ENCODE results near the gene TMEM273.

The TMEM273 gene

GRCh38 chr10:49158915-49159314 is 29.3 kb downstream of the TMEM273 start:
- Histone ChIP-seq H3K36me3 (ENCODE audit: insufficient read depth, low read length) (no peaks in the 10 kb centered on the region), H3K4me3 (ENCODE audit: low read depth in 1 of 2, low read length in 2 of 2) (no peak overlapping the region), H3K9me3 (ENCODE audit: low read length) (no peaks in the 10 kb centered on the region), H3K27ac (ENCODE audit: low read depth, low read length) (no peak overlapping the region), H3K4me1 (ENCODE audit: insufficient read depth, low read length) (no peaks in the 10 kb centered on the region), H3K27me3 (ENCODE audit: control insufficient read depth in 1 of 2, insufficient read depth in 2 of 2, low read length in 2 of 2) (no peaks in the 10 kb centered on the region), H3K9ac (ENCODE audit: low read length) (no peak overlapping the region)

- H3K9ac ChIP-seq (ENCODE audit: low read length) = no peak overlapping the region
- no peaks in the 10 kb centered on the region for H3K27me3 ChIP-seq (ENCODE audit: control insufficient read depth in 1 of 2, insufficient read depth in 2 of 2, low read length in 2 of 2)
- no peak overlapping the region for H3K27ac ChIP-seq (ENCODE audit: low read depth, low read length)
- no peaks in the 10 kb centered on the region for H3K9me3 ChIP-seq (ENCODE audit: low read length)
- no peaks in the 10 kb centered on the region for H3K4me1 ChIP-seq (ENCODE audit: insufficient read depth, low read length)
- no peak overlapping the region for H3K4me3 ChIP-seq (ENCODE audit: low read depth in 1 of 2, low read length in 2 of 2)
- no peaks in the 10 kb centered on the region for H3K36me3 ChIP-seq (ENCODE audit: insufficient read depth, low read length)
Measured at GRCh38 chr10:49158404-49158803, 29.8 kb downstream of the TMEM273 start.

GRCh38 chr10:49157229-49157628 is 31.0 kb downstream of the TMEM273 start:
- Histone ChIP-seq H3K4me1 (ENCODE audit: insufficient read depth, low read length) (no peaks in the 10 kb centered on the region), H3K9ac (ENCODE audit: low read length) (no peak overlapping the region), H3K27me3 (ENCODE audit: control insufficient read depth in 1 of 2, insufficient read depth in 2 of 2, low read length in 2 of 2) (no peaks in the 10 kb centered on the region), H3K36me3 (ENCODE audit: insufficient read depth, low read length) (no peaks in the 10 kb centered on the region), H3K27ac (ENCODE audit: low read depth, low read length) (no peak overlapping the region), H3K4me3 (ENCODE audit: low read depth in 1 of 2, low read length in 2 of 2) (no peak overlapping the region), H3K9me3 (ENCODE audit: low read length) (no peaks in the 10 kb centered on the region)

- Histone ChIP-seq H3K4me1 (ENCODE audit: insufficient read depth, low read length) (no peaks in the 10 kb centered on the region), H3K4me3 (ENCODE audit: low read depth in 1 of 2, low read length in 2 of 2) (no peak overlapping the region), H3K9me3 (ENCODE audit: low read length) (no peaks in the 10 kb centered on the region), H3K36me3 (ENCODE audit: insufficient read depth, low read length) (no peaks in the 10 kb centered on the region), H3K27ac (ENCODE audit: low read depth, low read length) (no peak overlapping the region), H3K9ac (ENCODE audit: low read length) (no peak overlapping the region), H3K27me3 (ENCODE audit: control insufficient read depth in 1 of 2, insufficient read depth in 2 of 2, low read length in 2 of 2) (no peaks in the 10 kb centered on the region)
Measured at GRCh38 chr10:49154641-49155040, 33.5 kb downstream of the TMEM273 start.

- H3K4me3 ChIP-seq (ENCODE audit: low read depth in 1 of 2, low read length in 2 of 2) = no peak overlapping the region
- no peak overlapping the region for H3K9ac ChIP-seq (ENCODE audit: low read length)
- no peak overlapping the region for H3K27ac ChIP-seq (ENCODE audit: low read depth, low read length)
- no peaks in the 10 kb centered on the region for H3K36me3 ChIP-seq (ENCODE audit: insufficient read depth, low read length)
- no peaks in the 10 kb centered on the region for H3K4me1 ChIP-seq (ENCODE audit: insufficient read depth, low read length)
- H3K27me3 ChIP-seq (ENCODE audit: control insufficient read depth in 1 of 2, insufficient read depth in 2 of 2, low read length in 2 of 2) = no peaks in the 10 kb centered on the region
- no peaks in the 10 kb centered on the region for H3K9me3 ChIP-seq (ENCODE audit: low read length)
Measured at GRCh38 chr10:49153971-49154370, 34.2 kb downstream of the TMEM273 start.

GRCh38 chr10:49153115-49153514 is 35.1 kb downstream of the TMEM273 start:
- H3K36me3 ChIP-seq (ENCODE audit: insufficient read depth, low read length) = no peaks in the 10 kb centered on the region
- no peaks in the 10 kb centered on the region for H3K9me3 ChIP-seq (ENCODE audit: low read length)
- H3K27ac ChIP-seq (ENCODE audit: low read depth, low read length) = no peak overlapping the region
- no peaks in the 10 kb centered on the region for H3K4me1 ChIP-seq (ENCODE audit: insufficient read depth, low read length)
- no peak overlapping the region for H3K4me3 ChIP-seq (ENCODE audit: low read depth in 1 of 2, low read length in 2 of 2)
- no peaks in the 10 kb centered on the region for H3K27me3 ChIP-seq (ENCODE audit: control insufficient read depth in 1 of 2, insufficient read depth in 2 of 2, low read length in 2 of 2)
- H3K9ac ChIP-seq (ENCODE audit: low read length) = no peak overlapping the region

- H3K4me3 ChIP-seq (ENCODE audit: low read depth in 1 of 2, low read length in 2 of 2) = no peak overlapping the region
Measured at GRCh38 chr10:49152663-49153062, 35.5 kb downstream of the TMEM273 start.

GRCh38 chr10:49152037-49152436 is 36.2 kb downstream of the TMEM273 start:
- no peaks in the 10 kb centered on the region for H3K9me3 ChIP-seq (ENCODE audit: low read length)
- no peaks in the 10 kb centered on the region for H3K36me3 ChIP-seq (ENCODE audit: insufficient read depth, low read length)
- no peak overlapping the region for H3K27ac ChIP-seq (ENCODE audit: low read depth, low read length)
- H3K4me3 ChIP-seq (ENCODE audit: low read depth in 1 of 2, low read length in 2 of 2) = no peak overlapping the region
- no peaks in the 10 kb centered on the region for H3K4me1 ChIP-seq (ENCODE audit: insufficient read depth, low read length)
- H3K27me3 ChIP-seq (ENCODE audit: control insufficient read depth in 1 of 2, insufficient read depth in 2 of 2, low read length in 2 of 2) = no peaks in the 10 kb centered on the region
- no peak overlapping the region for H3K9ac ChIP-seq (ENCODE audit: low read length)

More at GRCh38 chr10:49152663-49153062, 35.5 kb downstream of the TMEM273 start:
- Histone ChIP-seq H3K9ac (ENCODE audit: low read length) (no peak overlapping the region), H3K27me3 (ENCODE audit: control insufficient read depth in 1 of 2, insufficient read depth in 2 of 2, low read length in 2 of 2) (no peaks in the 10 kb centered on the region), H3K27ac (ENCODE audit: low read depth, low read length) (no peak overlapping the region), H3K36me3 (ENCODE audit: insufficient read depth, low read length) (no peaks in the 10 kb centered on the region), H3K4me1 (ENCODE audit: insufficient read depth, low read length) (no peaks in the 10 kb centered on the region), H3K9me3 (ENCODE audit: low read length) (no peaks in the 10 kb centered on the region)

GRCh38 chr10:49151481-49151880 is 36.7 kb downstream of the TMEM273 start:
- H3K4me3 ChIP-seq (ENCODE audit: low read depth in 1 of 2, low read length in 2 of 2) = no peak overlapping the region
- H3K27me3 ChIP-seq (ENCODE audit: control insufficient read depth in 1 of 2, insufficient read depth in 2 of 2, low read length in 2 of 2) = no peaks in the 10 kb centered on the region
- H3K9ac ChIP-seq (ENCODE audit: low read length) = no peak overlapping the region
- no peaks in the 10 kb centered on the region for H3K4me1 ChIP-seq (ENCODE audit: insufficient read depth, low read length)
- H3K36me3 ChIP-seq (ENCODE audit: insufficient read depth, low read length) = no peaks in the 10 kb centered on the region
- H3K27ac ChIP-seq (ENCODE audit: low read depth, low read length) = no peak overlapping the region
- no peaks in the 10 kb centered on the region for H3K9me3 ChIP-seq (ENCODE audit: low read length)

- Histone ChIP-seq H3K9me3 (ENCODE audit: low read length) (no peaks in the 10 kb centered on the region), H3K27ac (ENCODE audit: low read depth, low read length) (no peak overlapping the region), H3K9ac (ENCODE audit: low read length) (no peak overlapping the region), H3K4me3 (ENCODE audit: low read depth in 1 of 2, low read length in 2 of 2) (no peak overlapping the region), H3K36me3 (ENCODE audit: insufficient read depth, low read length) (no peaks in the 10 kb centered on the region), H3K27me3 (ENCODE audit: control insufficient read depth in 1 of 2, insufficient read depth in 2 of 2, low read length in 2 of 2) (no peaks in the 10 kb centered on the region), H3K4me1 (ENCODE audit: insufficient read depth, low read length) (no peaks in the 10 kb centered on the region)
Measured at GRCh38 chr10:49151025-49151445, 37.2 kb downstream of the TMEM273 start.

- Histone ChIP-seq H3K9me3 (ENCODE audit: low read length) (no peaks in the 10 kb centered on the region), H3K4me1 (ENCODE audit: insufficient read depth, low read length) (no peaks in the 10 kb centered on the region), H3K36me3 (ENCODE audit: insufficient read depth, low read length) (no peaks in the 10 kb centered on the region), H3K27me3 (ENCODE audit: control insufficient read depth in 1 of 2, insufficient read depth in 2 of 2, low read length in 2 of 2) (no peaks in the 10 kb centered on the region), H3K9ac (ENCODE audit: low read length) (no peak overlapping the region), H3K4me3 (ENCODE audit: low read depth in 1 of 2, low read length in 2 of 2) (no peak overlapping the region), H3K27ac (ENCODE audit: low read depth, low read length) (no peak overlapping the region)
Measured at GRCh38 chr10:49150426-49150825, 37.8 kb downstream of the TMEM273 start.

GRCh38 chr10:49149881-49150280 is 38.3 kb downstream of the TMEM273 start:
- Histone ChIP-seq H3K4me3 (ENCODE audit: low read depth in 1 of 2, low read length in 2 of 2) (no peak overlapping the region), H3K9me3 (ENCODE audit: low read length) (no peaks in the 10 kb centered on the region), H3K4me1 (ENCODE audit: insufficient read depth, low read length) (no peaks in the 10 kb centered on the region), H3K36me3 (ENCODE audit: insufficient read depth, low read length) (no peaks in the 10 kb centered on the region), H3K27me3 (ENCODE audit: control insufficient read depth in 1 of 2, insufficient read depth in 2 of 2, low read length in 2 of 2) (no peaks in the 10 kb centered on the region), H3K27ac (ENCODE audit: low read depth, low read length) (no peak overlapping the region), H3K9ac (ENCODE audit: low read length) (no peak overlapping the region)
